Mesothelial cell of epicardium (in vitro differentiated cells): ENCODE results near the gene MTUS2. TPM values are rescaled to one million over a fixed set of nuclear protein-coding genes. Genes with fewer than 3 reads are reported as not detected.
"Not testable (repeated sequence)": the region's sequence is repeated elsewhere in the genome, so short reads cannot be mapped to it uniquely, and the experiment has no call there.

Experiments
- DNase-seq, 2 experiments: peaks; one replicate each; pipeline ENCODE4 v3.0.0; 2021; ENCODE audit warnings: low spot score in 2 of 2; ENCODE audit not compliant: unreplicated experiment in 2 of 2
- H3K27ac Mint-ChIP-seq: 2 replicates; pipeline ENCODE4 v1.8.0; 2021; ENCODE audit warnings: mixed read lengths
- H3K27me3 Mint-ChIP-seq: 2 replicates; pipeline ENCODE4 v1.8.0; 2021; ENCODE audit warnings: low read depth, mixed read lengths
- H3K36me3 Mint-ChIP-seq: 2 replicates; pipeline ENCODE4 v1.8.0; 2021; ENCODE audit warnings: mixed read lengths
- H3K4me1 Mint-ChIP-seq: 2 replicates; pipeline ENCODE4 v1.8.0; 2021; ENCODE audit warnings: mixed read lengths
- H3K4me3 Mint-ChIP-seq: 2 replicates; pipeline ENCODE4 v1.8.0; 2021; ENCODE audit warnings: mild to moderate bottlenecking, moderate library complexity, mixed read lengths
- H3K9me3 Mint-ChIP-seq: 2 replicates; pipeline ENCODE4 v1.8.0; 2021; ENCODE audit warnings: mixed read lengths
- CTCF ChIP-seq: fragments of 200-600 bp; sonication (generic); IDR thresholded peaks from one replicate; pipeline ENCODE4 v1.5.0; 2021; ENCODE audit warnings: antibody characterized with exemption; ENCODE audit not compliant: unreplicated experiment
- total RNA-seq: library from RNA; stranded (reverse); gene quantifications from 3 replicates; pipeline ENCODE4 v1.2.1, GENCODE V29; 2021

Gene MTUS2
- total RNA-seq, 1 donor from 2014 or later: 1.4 TPM

GRCh38 chr13:29379865-29380264 is 559.7 kb downstream of the MTUS2 start:
- Mint-ChIP-seq H3K9me3 (peaks cover 18% of the 10 kb centered on the region), H3K27ac (no peak overlapping the region), H3K4me3 (no peak overlapping the region), H3K4me1 (no peaks in the 10 kb centered on the region), H3K36me3 (no peaks in the 10 kb centered on the region), H3K27me3 (peaks cover 4% of the 10 kb centered on the region)
- no peak for DNase-seq
- TF ChIP-seq CTCF: no peak

- TF ChIP-seq CTCF: no peak
- Mint-ChIP-seq H3K4me1 (no peaks in the 10 kb centered on the region), H3K27me3 (peaks cover 4% of the 10 kb centered on the region), H3K9me3 (peaks cover 16% of the 10 kb centered on the region), H3K27ac (no peak overlapping the region), H3K36me3 (no peaks in the 10 kb centered on the region), H3K4me3 (no peak overlapping the region)
- DNase-seq: no peak
These were observed 561.9 kb downstream of the MTUS2 start for GRCh38 chr13:29382021-29382420.

- Mint-ChIP-seq H3K4me3 (no peak overlapping the region), H3K9me3 (peaks cover 16% of the 10 kb centered on the region), H3K27ac (no peak overlapping the region), H3K4me1 (no peaks in the 10 kb centered on the region), H3K36me3 (no peaks in the 10 kb centered on the region), H3K27me3 (peaks cover 2% of the 10 kb centered on the region)
- no peak for DNase-seq
- no peak for TF ChIP-seq CTCF
These were observed 563.3 kb downstream of the MTUS2 start for GRCh38 chr13:29383476-29383875.

GRCh38 chr13:29384466-29384865 is 564.3 kb downstream of the MTUS2 start:
- H3K4me3 Mint-ChIP-seq: no peak overlapping the region
- H3K36me3 Mint-ChIP-seq: no peaks in the 10 kb centered on the region
- no peak for DNase-seq
- H3K9me3 Mint-ChIP-seq: peaks cover 9% of the 10 kb centered on the region
- no peaks in the 10 kb centered on the region for H3K4me1 Mint-ChIP-seq
- TF ChIP-seq CTCF: no peak
- H3K27ac Mint-ChIP-seq: no peak overlapping the region
- H3K27me3 Mint-ChIP-seq: peaks cover 2% of the 10 kb centered on the region

- H3K27me3 Mint-ChIP-seq: peaks cover 2% of the 10 kb centered on the region
- no peak for DNase-seq
- H3K9me3 Mint-ChIP-seq: peaks cover 8% of the 10 kb centered on the region
- no peak overlapping the region for H3K4me3 Mint-ChIP-seq
- H3K4me1 Mint-ChIP-seq: no peaks in the 10 kb centered on the region
- H3K27ac Mint-ChIP-seq: no peak overlapping the region
- no peak for TF ChIP-seq CTCF
- H3K36me3 Mint-ChIP-seq: no peaks in the 10 kb centered on the region
These were observed 564.7 kb downstream of the MTUS2 start for GRCh38 chr13:29384871-29385270.

- H3K27me3 Mint-ChIP-seq: no peaks in the 10 kb centered on the region
- no peaks in the 10 kb centered on the region for H3K36me3 Mint-ChIP-seq
- H3K9me3 Mint-ChIP-seq: peaks cover 5% of the 10 kb centered on the region
- H3K4me1 Mint-ChIP-seq: no peaks in the 10 kb centered on the region
- H3K4me3 Mint-ChIP-seq: no peak overlapping the region
- DNase-seq: no peak
- H3K27ac Mint-ChIP-seq: no peak overlapping the region
- TF ChIP-seq CTCF: no peak
These were observed 566.1 kb downstream of the MTUS2 start for GRCh38 chr13:29386246-29386645.

- H3K36me3 Mint-ChIP-seq, H3K27me3 Mint-ChIP-seq, H3K4me3 Mint-ChIP-seq, H3K9me3 Mint-ChIP-seq, H3K4me1 Mint-ChIP-seq, H3K27ac Mint-ChIP-seq, DNase-seq: not testable (repeated sequence)
These were observed 570.5 kb downstream of the MTUS2 start for GRCh38 chr13:29390598-29390997.
